ENCODE measurements around the gene LYG1.
"Not testable (repeated sequence)": the region's sequence is repeated elsewhere in the genome, so short reads cannot be mapped to it uniquely, and the experiment has no call there.

The LYG1 gene

GRCh38 chr2:99301097-99301496 lies at the start of gene LYG1:
TSS of gene LYG1 (minus strand) at chr2:99301197. CDS start at chr2:99295670, 5,527 bp downstream.
- not testable (repeated sequence) for DNase-seq

GRCh38 chr2:99350194-99350593 lies 49.2 kb upstream of the LYG1 start:
- DNase-seq, result no peak

- no peak for DNase-seq
Measured at GRCh38 chr2:99348173-99348572, 47.2 kb upstream of the LYG1 start.

- DNase-seq, result no peak
Measured at GRCh38 chr2:99346218-99346617, 45.2 kb upstream of the LYG1 start.

- not testable (repeated sequence) for DNase-seq
Measured at GRCh38 chr2:99345446-99345845, 44.4 kb upstream of the LYG1 start.

- no peak for DNase-seq
Measured at GRCh38 chr2:99342536-99342935, 41.5 kb upstream of the LYG1 start.

GRCh38 chr2:99340669-99341236 lies 39.8 kb upstream of the LYG1 start:
- DNase-seq, result no peak

GRCh38 chr2:99338029-99338585 lies 37.1 kb upstream of the LYG1 start:
- DNase-seq, result peak; percentile 23

GRCh38 chr2:99337113-99338028 lies 36.4 kb upstream of the LYG1 start, which contains the start of gene EIF5B:
TSS of gene EIF5B (plus strand) at chr2:99337389. CDS start at chr2:99337555, 166 bp downstream.
- peak; percentile 95 for DNase-seq

GRCh38 chr2:99336804-99337112 lies 35.8 kb upstream of the LYG1 start:
- DNase-seq, result no peak

- peak; percentile 99 for DNase-seq
Measured at GRCh38 chr2:99335911-99336803, 35.2 kb upstream of the LYG1 start, which contains the start of gene TXNDC9. TSS of gene TXNDC9 (minus strand) at chr2:99336333. CDS start at chr2:99333210, 3,123 bp downstream.

- DNase-seq, result no peak
Measured at GRCh38 chr2:99325384-99325783, 24.4 kb upstream of the LYG1 start.

- not testable (repeated sequence) for DNase-seq
Measured at GRCh38 chr2:99317873-99318200, 16.8 kb upstream of the LYG1 start.

GRCh38 chr2:99317161-99317872 lies 16.3 kb upstream of the LYG1 start:
- DNase-seq, result no peak

GRCh38 chr2:99299580-99299979 lies 1.4 kb downstream of the LYG1 start:
- no peak for DNase-seq

- DNase-seq, result no peak
Measured at GRCh38 chr2:99297994-99298393, 3.0 kb downstream of the LYG1 start.

- no peak for DNase-seq
Measured at GRCh38 chr2:99285526-99285925, 15.5 kb downstream of the LYG1 start.

GRCh38 chr2:99279969-99280695 lies 20.9 kb downstream of the LYG1 start:
- no peak for DNase-seq

GRCh38 chr2:99278793-99279291 lies 22.2 kb downstream of the LYG1 start:
- peak; percentile 87 for DNase-seq

GRCh38 chr2:99278195-99278765 lies 22.7 kb downstream of the LYG1 start:
- DNase-seq, result not testable (repeated sequence)

GRCh38 chr2:99275882-99276281 lies 25.1 kb downstream of the LYG1 start:
- DNase-seq, result no peak

Measured in EL (cell line).